ENCODE results near the gene CUTC. TPM values are rescaled to one million over a fixed set of nuclear protein-coding genes. Genes with fewer than 3 reads are reported as not detected.

Gene CUTC
- total RNA-seq, 1 donor from 2014 or later = 13.7 TPM

GRCh38 chr10:99767901-99768300 is 35.9 kb downstream of the CUTC start:
- DNase-seq (ENCODE audit: extremely low spot score, unreplicated experiment) = no peak
- Mint-ChIP-seq H3K4me3 (no peak overlapping the region), H3K9me3 (no peaks in the 10 kb centered on the region), H3K27me3 (no peaks in the 10 kb centered on the region), H3K27ac (peak overlapping the region; percentile 85), H3K4me1 (ENCODE audit: unreplicated experiment) (no peaks in the 10 kb centered on the region), H3K36me3 (no peaks in the 10 kb centered on the region)
- TF ChIP-seq CTCF (conservative IDR thresholded peaks at IDR 0.05) = no peak

- Mint-ChIP-seq H3K27ac (peak overlapping the region; percentile 85), H3K9me3 (no peaks in the 10 kb centered on the region)
Observed at GRCh38 chr10:99768556-99768955, 36.5 kb downstream of the CUTC start.

GRCh38 chr10:99769706-99770105 is 37.7 kb downstream of the CUTC start:
- Mint-ChIP-seq H3K27ac (no peak overlapping the region), H3K4me1 (ENCODE audit: unreplicated experiment) (no peaks in the 10 kb centered on the region), H3K9me3 (no peaks in the 10 kb centered on the region), H3K27me3 (no peaks in the 10 kb centered on the region), H3K4me3 (no peak overlapping the region), H3K36me3 (no peaks in the 10 kb centered on the region)
- TF ChIP-seq CTCF (conservative IDR thresholded peaks at IDR 0.05) = no peak
- no peak for DNase-seq (ENCODE audit: extremely low spot score, unreplicated experiment)

More at GRCh38 chr10:99768556-99768955, 36.5 kb downstream of the CUTC start:
- H3K4me3 Mint-ChIP-seq = no peak overlapping the region
- TF ChIP-seq CTCF (conservative IDR thresholded peaks at IDR 0.05) = no peak
- H3K27me3 Mint-ChIP-seq = no peaks in the 10 kb centered on the region
- H3K4me1 Mint-ChIP-seq (ENCODE audit: unreplicated experiment) = no peaks in the 10 kb centered on the region
- no peaks in the 10 kb centered on the region for H3K36me3 Mint-ChIP-seq
- DNase-seq (ENCODE audit: extremely low spot score, unreplicated experiment) = no peak

GRCh38 chr10:99770408-99771045 is 38.5 kb downstream of the CUTC start:
- Mint-ChIP-seq H3K4me1 (ENCODE audit: unreplicated experiment) (no peaks in the 10 kb centered on the region), H3K4me3 (no peak overlapping the region), H3K27me3 (no peaks in the 10 kb centered on the region), H3K36me3 (no peaks in the 10 kb centered on the region), H3K9me3 (no peaks in the 10 kb centered on the region), H3K27ac (no peak overlapping the region)
- no peak for DNase-seq (ENCODE audit: extremely low spot score, unreplicated experiment)
- TF ChIP-seq CTCF (conservative IDR thresholded peaks at IDR 0.05) = no peak

GRCh38 chr10:99775850-99776249 is 43.8 kb downstream of the CUTC start:
- peaks cover 20% of the 10 kb centered on the region for H3K4me1 Mint-ChIP-seq (ENCODE audit: unreplicated experiment)
- H3K27ac Mint-ChIP-seq = peak overlapping the region; percentile 19
- H3K9me3 Mint-ChIP-seq = no peaks in the 10 kb centered on the region

More at GRCh38 chr10:99775850-99776249, 43.8 kb downstream of the CUTC start:
- no peak for DNase-seq (ENCODE audit: extremely low spot score, unreplicated experiment)
- Mint-ChIP-seq H3K4me3 (peak overlapping the region; percentile 6), H3K36me3 (no peaks in the 10 kb centered on the region), H3K27me3 (no peaks in the 10 kb centered on the region)
- TF ChIP-seq CTCF (conservative IDR thresholded peaks at IDR 0.05) = no peak
